GM19468 (cell line): ENCODE data around the gene EFS.
"Not testable (repeated sequence)": the region's sequence is repeated elsewhere in the genome, so short reads cannot be mapped to it uniquely, and the experiment has no call there.

Source experiments
- ATAC-seq: cut with Tn5 transposase; IDR thresholded peaks from one replicate; pipeline ENCODE4 v1.9.1; 2021; ENCODE audit warnings: mild to moderate bottlenecking, moderate library complexity, moderate number of reproducible peaks; ENCODE audit not compliant: unreplicated experiment; ENCODE audit errors: extremely low read depth

EFS gene

DNA sequence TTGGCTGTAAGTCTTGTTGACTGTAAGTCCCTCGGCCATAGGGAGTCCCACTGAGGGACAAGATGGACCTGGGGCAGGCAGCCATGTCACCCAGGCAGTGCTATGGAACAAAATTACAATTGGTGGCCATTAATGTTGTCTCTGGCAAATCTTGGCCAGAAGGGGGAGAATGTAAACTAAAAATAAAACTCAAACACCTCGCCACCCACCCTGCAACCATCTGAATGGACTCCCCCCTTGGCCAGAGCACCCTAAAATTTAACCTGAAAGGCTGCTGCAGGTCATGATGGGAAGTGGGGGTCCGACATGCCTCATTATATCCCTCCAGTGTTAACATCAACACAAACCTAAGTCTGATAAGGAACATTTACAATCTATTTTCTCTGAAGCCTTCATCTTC lies 20.5 kb downstream of the EFS start:
- no peak for ATAC-seq

DNA sequence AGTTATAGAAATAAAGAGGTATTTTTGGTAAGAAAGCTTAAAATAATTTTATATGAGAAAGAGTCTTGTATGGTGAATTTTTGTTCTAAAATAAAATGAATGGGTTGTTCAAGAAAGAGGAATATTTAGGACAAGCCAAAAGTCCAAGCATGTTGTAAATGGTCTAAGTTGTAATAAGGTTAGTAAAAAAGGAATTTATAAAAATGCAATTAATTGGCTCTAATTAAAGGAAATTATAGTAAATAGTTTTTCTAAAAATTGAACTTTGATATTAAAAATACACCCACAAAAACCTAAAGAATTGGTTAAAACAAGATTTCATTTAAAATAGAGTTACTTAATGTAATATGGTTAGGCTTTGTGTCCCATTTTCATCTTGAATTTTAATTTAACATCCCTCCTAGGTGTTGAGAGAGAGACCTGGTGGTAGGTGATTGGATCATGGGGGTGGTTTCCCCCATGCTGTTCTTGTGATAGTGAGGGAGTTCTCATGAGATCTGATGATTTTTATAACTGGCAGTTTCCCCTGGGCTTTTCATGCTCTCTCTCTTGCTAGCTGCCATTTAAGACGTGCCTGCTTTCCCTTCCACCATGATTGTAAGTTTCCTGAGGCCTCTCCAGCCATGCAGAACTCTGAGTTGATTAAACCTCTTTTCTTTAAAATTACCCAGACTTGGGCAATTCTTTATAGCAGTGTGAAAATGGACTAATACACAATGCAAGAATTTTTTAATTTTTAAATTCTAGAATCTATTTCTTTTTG lies 25.3 kb downstream of the EFS start:
- no peak for ATAC-seq

DNA sequence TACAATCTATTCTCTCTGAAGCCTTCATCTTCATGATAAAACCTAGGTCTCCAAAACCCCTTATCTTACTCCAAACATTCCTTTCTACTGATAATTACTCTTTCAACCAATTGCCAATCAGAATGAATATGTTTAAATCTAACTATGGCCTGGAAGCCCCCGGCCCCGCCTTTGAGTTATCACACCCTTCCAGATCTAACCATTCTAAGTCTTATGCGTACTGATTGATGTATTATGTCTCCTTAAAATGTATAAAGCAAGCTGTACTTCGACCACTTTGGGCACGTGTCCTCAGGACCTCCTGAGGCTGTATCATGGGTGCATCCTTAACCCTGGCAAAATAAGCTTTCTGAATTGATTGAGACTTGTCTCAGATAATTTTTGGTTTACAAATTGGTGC lies 29.3 kb downstream of the EFS start:
- ATAC-seq: no peak

DNA sequence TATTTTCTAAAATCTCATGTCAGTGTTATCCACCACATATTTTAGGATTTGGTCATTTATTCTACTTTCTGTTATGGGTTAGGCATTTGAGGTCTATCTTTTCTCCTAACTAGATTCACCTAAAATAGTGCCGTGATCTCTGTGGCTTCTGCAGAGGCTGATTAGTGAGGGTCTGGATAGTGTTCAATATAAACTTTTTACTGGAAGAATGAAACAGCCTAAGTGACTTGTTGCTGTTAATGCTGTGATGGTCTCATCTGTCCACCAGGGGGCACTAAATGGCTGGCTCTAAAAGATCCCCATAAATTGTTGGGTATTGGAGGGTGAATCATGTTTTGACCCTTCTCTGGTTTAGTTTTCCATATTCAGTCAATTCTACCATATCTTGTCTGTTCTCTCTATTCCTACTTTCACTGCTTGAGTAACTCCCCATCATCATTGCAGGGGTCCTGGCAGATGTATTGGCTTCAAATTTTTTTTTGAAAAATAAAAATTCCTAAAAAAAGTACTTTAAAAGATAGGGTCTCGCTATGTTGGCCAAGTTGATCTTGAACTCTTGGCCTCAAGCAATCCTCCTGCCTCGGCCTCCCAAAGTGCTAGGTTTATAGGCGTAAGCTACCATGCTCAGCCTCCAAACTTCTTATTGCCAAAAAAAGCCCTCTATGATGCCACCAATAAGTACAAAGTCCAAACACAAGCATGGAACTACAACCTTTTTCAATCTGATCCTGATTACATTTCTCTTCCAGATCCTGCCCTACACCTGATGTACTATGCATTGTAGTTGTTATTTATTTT lies 36.8 kb downstream of the EFS start:
- no peak for ATAC-seq

DNA sequence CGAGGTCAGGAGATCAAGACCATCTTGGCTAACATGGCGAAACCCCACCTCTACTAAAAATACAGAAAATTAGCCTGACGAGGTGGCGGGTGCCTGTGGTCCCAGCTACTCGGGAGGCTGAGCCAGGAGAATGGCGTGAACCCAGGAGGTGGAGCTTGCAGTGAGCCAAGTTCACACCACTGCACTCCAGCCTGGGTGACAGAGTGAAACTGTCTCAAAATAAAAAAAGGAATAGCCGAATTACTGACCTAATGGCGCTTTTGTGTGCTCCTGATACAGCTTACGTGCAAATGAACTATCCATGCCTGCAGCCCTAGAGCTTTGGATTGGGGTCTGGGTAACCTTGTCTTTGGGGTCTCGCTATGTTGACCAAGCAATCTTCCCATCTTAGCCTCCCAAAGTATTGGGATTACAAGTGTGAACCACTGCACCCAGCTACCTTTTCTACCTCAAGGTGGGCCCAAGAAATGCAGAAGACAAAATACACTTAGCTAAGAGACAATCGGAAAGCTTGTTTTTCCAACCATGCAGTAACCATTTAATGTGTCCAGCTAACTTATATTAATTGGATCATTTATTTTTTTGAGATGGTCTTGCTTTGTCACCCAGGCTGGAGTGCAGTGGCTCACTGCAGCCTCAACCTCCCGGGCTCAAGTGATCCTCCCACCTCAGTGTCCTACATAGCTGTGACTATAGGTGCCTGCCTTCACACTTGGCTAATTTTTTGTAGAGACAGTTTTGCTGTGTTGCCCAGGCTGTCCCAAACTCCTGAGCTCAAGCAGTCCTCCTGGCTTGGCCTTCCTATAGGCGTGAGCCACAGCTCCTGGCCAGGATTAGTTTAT lies 38.3 kb downstream of the EFS start:
- no peak for ATAC-seq

GRCh38 chr14:23325746-23326145 lies 39.2 kb downstream of the EFS start:
- ATAC-seq: not testable (repeated sequence)

GRCh38 chr14:23324993-23325392 lies 40.0 kb downstream of the EFS start:
- ATAC-seq: no peak

DNA sequence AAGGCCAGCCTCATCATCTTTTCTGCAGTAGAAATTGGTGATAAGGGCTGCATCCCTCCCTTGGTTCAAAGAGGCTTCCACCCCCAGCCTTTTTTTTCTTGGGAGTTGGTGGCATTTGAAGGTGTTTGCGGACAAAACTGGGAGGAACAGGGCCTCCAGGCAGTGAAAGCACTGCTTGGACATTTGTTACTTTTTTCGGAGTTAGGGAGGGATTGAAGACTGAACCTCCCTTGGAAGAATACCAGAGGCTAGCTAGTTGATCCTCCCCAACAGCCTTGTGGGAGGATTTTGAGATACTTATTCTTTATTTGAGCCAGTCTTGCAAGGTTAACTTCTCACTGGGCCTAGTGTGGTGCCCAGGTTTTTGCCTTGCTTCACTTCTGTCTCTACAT lies 40.5 kb downstream of the EFS start:
- ATAC-seq: no peak

DNA sequence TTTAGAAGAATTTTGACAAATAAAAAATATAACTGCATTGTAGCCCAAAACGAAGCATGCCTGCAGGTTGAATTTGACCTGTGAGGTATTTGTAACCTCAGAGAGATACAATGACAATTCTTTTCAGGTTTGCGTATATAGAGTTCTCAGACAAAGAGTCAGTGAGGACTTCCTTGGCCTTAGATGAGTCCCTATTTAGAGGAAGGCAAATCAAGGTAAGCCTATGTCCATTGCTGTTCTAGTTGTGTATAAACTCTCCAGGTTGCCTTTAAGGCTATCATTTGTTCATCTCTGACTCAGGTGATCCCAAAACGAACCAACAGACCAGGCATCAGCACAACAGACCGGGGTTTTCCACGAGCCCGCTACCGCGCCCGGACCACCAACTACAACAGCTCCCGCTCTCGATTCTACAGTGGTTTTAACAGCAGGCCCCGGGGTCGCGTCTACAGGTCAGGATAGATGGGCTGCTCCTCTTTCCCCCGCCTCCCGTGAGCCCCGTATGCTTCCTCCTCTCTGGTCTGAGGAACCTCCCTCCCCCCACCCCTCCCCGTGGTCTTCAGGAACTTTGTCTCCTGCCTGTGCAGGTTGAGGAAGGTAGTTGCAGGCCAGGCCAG lies 41.0 kb downstream of the EFS start:
- ATAC-seq: no peak

- no peak for ATAC-seq
Observed at GRCh38 chr14:23322568-23323517, 42.1 kb downstream of the EFS start.

GRCh38 chr14:23321572-23322547 lies 43.1 kb downstream of the EFS start:
- no peak for ATAC-seq

DNA sequence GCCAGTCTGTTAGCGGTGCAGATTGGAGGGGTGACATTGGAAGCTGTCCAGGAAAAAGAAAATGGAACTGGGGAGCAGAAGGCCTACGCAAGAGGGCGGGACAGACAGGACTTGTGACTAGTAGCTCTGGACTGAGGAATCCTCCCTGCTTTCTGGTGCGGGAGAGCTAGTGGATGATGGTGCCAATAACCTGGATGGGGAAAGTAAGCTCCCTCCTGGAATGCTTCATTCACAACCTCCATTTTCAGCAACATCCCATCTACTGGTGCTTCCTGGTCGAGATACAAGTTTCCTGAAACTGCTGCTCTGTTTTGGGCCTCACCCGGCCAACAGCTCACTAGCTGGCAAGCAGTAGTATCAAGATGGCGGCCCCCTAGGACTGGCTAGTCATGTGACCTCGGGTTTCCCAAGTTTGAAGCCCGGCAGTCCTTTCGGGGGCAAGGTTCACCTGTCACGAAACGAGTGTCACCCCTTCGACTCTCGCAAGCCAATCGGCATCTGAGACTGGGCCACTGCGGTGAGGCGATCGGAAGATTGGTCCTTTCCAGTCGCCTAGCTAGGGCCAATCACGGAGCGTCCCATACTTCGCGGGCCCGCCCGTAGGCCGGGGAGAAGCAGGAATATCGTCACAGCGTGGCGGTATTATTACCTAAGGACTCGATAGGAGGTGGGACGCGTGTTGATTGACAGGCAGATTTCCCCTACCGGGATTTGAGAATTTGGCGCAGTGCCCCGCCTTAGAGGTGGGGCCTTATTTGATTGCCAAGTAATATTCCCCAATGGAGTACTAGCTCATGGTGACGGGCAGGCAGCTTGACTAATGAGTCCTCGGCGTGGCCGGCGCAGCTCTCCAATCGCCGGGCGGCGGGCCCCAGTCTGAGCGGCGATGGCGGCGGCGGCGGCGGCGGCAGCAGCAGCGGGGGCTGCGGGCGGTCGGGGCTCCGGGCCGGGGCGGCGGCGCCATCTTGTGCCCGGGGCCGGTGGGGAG lies 44.1 kb downstream of the EFS start, which contains the start of gene PABPN1:
Gene PABPN1, plus strand, starts transcription at position 874 of the 988 bp plus-strand sequence. Its CDS starts 13 bp downstream, at position 887.
- ATAC-seq: peak; percentile 95

GRCh38 chr14:23319746-23320583 lies 45.0 kb downstream of the EFS start:
- no peak for ATAC-seq

GRCh38 chr14:23316300-23316699 lies 48.7 kb downstream of the EFS start:
- no peak for ATAC-seq

DNA sequence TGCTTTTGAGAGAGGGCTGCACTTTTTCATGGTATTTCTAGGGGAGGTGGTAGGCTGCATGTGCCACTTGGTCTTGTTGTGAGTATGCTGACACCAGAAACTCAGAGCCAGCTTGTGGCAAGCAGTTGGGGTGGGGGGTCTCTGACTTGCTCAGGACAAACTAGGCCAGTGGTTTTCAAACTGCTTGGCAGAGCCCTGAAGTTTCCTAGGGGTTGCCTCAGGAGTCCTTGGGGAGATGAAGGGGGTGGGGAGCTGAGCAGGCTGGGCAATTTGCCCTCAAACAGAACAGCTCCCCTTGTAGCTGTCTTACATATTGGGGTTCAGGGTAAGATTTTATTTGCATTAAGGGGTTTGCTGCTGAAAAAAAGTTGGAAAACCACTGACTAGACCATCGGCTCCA lies 54.4 kb downstream of the EFS start:
- ATAC-seq: no peak
